Measurements from ENCODE around the gene ANKZF1. TPM values are rescaled to one million over a fixed set of nuclear protein-coding genes. Genes with fewer than 3 reads are reported as not detected.

Gene ANKZF1
- total RNA-seq, 1 donor from 2014 or later = 44.8 TPM

GRCh38 chr2:219282375-219282774 is 52.8 kb downstream of the ANKZF1 start:
- Mint-ChIP-seq H3K36me3 (ENCODE audit: unreplicated experiment) (peaks cover 8% of the 10 kb centered on the region), H3K4me1 (ENCODE audit: unreplicated experiment) (peaks cover 40% of the 10 kb centered on the region), H3K9me3 (ENCODE audit: unreplicated experiment) (no peaks in the 10 kb centered on the region), H3K27me3 (ENCODE audit: unreplicated experiment) (no peaks in the 10 kb centered on the region), H3K4me3 (ENCODE audit: unreplicated experiment) (no peak overlapping the region), H3K27ac (ENCODE audit: unreplicated experiment) (no peak overlapping the region)
- no peak for DNase-seq (ENCODE audit: extremely low spot score, unreplicated experiment)
- no peak for TF ChIP-seq CTCF (IDR thresholded peaks at IDR 0.05)

GRCh38 chr2:219282943-219283581 is 53.5 kb downstream of the ANKZF1 start:
- no peaks in the 10 kb centered on the region for H3K27me3 Mint-ChIP-seq (ENCODE audit: unreplicated experiment)
- no peaks in the 10 kb centered on the region for H3K9me3 Mint-ChIP-seq (ENCODE audit: unreplicated experiment)
- TF ChIP-seq CTCF (IDR thresholded peaks at IDR 0.05) = no peak
- peaks cover 35% of the 10 kb centered on the region for H3K4me1 Mint-ChIP-seq (ENCODE audit: unreplicated experiment)
- no peak overlapping the region for H3K27ac Mint-ChIP-seq (ENCODE audit: unreplicated experiment)
- no peak for DNase-seq (ENCODE audit: extremely low spot score, unreplicated experiment)
- peaks cover 8% of the 10 kb centered on the region for H3K36me3 Mint-ChIP-seq (ENCODE audit: unreplicated experiment)
- H3K4me3 Mint-ChIP-seq (ENCODE audit: unreplicated experiment) = no peak overlapping the region

GRCh38 chr2:219284501-219285372 is 55.1 kb downstream of the ANKZF1 start:
- Mint-ChIP-seq H3K9me3 (ENCODE audit: unreplicated experiment) (no peaks in the 10 kb centered on the region), H3K27me3 (ENCODE audit: unreplicated experiment) (no peaks in the 10 kb centered on the region), H3K4me1 (ENCODE audit: unreplicated experiment) (peaks cover 30% of the 10 kb centered on the region), H3K27ac (ENCODE audit: unreplicated experiment) (peak overlapping the region; percentile 65), H3K4me3 (ENCODE audit: unreplicated experiment) (no peak overlapping the region), H3K36me3 (ENCODE audit: unreplicated experiment) (peaks cover 8% of the 10 kb centered on the region)
- DNase-seq (ENCODE audit: extremely low spot score, unreplicated experiment) = no peak
- TF ChIP-seq CTCF (IDR thresholded peaks at IDR 0.05) = no peak

- TF ChIP-seq CTCF (IDR thresholded peaks at IDR 0.05) = no peak
- Mint-ChIP-seq H3K36me3 (ENCODE audit: unreplicated experiment) (peaks cover 8% of the 10 kb centered on the region), H3K4me3 (ENCODE audit: unreplicated experiment) (no peak overlapping the region), H3K4me1 (ENCODE audit: unreplicated experiment) (peaks cover 30% of the 10 kb centered on the region), H3K9me3 (ENCODE audit: unreplicated experiment) (no peaks in the 10 kb centered on the region), H3K27ac (ENCODE audit: unreplicated experiment) (peak overlapping the region; percentile 65), H3K27me3 (ENCODE audit: unreplicated experiment) (no peaks in the 10 kb centered on the region)
- no peak for DNase-seq (ENCODE audit: extremely low spot score, unreplicated experiment)
Measured at GRCh38 chr2:219285373-219285735, 55.7 kb downstream of the ANKZF1 start.

- Mint-ChIP-seq H3K4me3 (ENCODE audit: unreplicated experiment) (no peak overlapping the region), H3K27ac (ENCODE audit: unreplicated experiment) (peak overlapping the region; percentile 86), H3K9me3 (ENCODE audit: unreplicated experiment) (no peaks in the 10 kb centered on the region), H3K27me3 (ENCODE audit: unreplicated experiment) (no peaks in the 10 kb centered on the region), H3K4me1 (ENCODE audit: unreplicated experiment) (peaks cover 29% of the 10 kb centered on the region), H3K36me3 (ENCODE audit: unreplicated experiment) (peaks cover 8% of the 10 kb centered on the region)
- no peak for TF ChIP-seq CTCF (IDR thresholded peaks at IDR 0.05)
- DNase-seq (ENCODE audit: extremely low spot score, unreplicated experiment) = no peak
Measured at GRCh38 chr2:219285894-219286425, 56.4 kb downstream of the ANKZF1 start.
